Subcutaneous adipose tissue (tissue), 4 donors: ENCODE data around the gene FOXO4. TPM values are rescaled to one million over a fixed set of nuclear protein-coding genes. Genes with fewer than 3 reads are reported as not detected.

Experiments
- total RNA-seq, 4 donors: library from RNA; depleted of rRNA; stranded (reverse); fragments of >200 nt; gene quantifications; one replicate each; pipeline ENCODE4 v1.1.0, GENCODE V29; 2016
- TF ChIP-seq, protein P1 (sequence below): fragments of 450-650 bp; IDR thresholded peaks from one replicate; pipeline ENCODE4 v1.5.1; 2016; ENCODE audit warnings: low read depth, mild to moderate bottlenecking, control low read depth, antibody characterized with exemption, moderate library complexity

The FOXO4 gene
- total RNA-seq, 4 donors from 2014 or later = 16.7 to 32.0 (median 20.5) TPM

DNA sequence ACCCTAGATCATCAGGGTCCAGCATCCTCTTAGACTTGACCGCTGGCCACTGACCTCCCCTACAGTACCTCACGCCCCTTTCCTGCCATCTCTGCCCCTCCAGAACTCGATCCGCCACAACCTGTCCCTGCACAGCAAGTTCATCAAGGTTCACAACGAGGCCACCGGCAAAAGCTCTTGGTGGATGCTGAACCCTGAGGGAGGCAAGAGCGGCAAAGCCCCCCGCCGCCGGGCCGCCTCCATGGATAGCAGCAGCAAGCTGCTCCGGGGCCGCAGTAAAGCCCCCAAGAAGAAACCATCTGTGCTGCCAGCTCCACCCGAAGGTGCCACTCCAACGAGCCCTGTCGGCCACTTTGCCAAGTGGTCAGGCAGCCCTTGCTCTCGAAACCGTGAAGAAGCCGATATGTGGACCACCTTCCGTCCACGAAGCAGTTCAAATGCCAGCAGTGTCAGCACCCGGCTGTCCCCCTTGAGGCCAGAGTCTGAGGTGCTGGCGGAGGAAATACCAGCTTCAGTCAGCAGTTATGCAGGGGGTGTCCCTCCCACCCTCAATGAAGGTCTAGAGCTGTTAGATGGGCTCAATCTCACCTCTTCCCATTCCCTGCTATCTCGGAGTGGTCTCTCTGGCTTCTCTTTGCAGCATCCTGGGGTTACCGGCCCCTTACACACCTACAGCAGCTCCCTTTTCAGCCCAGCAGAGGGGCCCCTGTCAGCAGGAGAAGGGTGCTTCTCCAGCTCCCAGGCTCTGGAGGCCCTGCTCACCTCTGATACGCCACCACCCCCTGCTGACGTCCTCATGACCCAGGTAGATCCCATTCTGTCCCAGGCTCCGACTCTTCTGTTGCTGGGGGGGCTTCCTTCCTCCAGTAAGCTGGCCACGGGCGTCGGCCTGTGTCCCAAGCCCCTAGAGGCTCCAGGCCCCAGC, 5.2 kb downstream of the FOXO4 start:
- TF ChIP-seq, protein P1, sequence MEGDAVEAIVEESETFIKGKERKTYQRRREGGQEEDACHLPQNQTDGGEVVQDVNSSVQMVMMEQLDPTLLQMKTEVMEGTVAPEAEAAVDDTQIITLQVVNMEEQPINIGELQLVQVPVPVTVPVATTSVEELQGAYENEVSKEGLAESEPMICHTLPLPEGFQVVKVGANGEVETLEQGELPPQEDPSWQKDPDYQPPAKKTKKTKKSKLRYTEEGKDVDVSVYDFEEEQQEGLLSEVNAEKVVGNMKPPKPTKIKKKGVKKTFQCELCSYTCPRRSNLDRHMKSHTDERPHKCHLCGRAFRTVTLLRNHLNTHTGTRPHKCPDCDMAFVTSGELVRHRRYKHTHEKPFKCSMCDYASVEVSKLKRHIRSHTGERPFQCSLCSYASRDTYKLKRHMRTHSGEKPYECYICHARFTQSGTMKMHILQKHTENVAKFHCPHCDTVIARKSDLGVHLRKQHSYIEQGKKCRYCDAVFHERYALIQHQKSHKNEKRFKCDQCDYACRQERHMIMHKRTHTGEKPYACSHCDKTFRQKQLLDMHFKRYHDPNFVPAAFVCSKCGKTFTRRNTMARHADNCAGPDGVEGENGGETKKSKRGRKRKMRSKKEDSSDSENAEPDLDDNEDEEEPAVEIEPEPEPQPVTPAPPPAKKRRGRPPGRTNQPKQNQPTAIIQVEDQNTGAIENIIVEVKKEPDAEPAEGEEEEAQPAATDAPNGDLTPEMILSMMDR = no peak

DNA sequence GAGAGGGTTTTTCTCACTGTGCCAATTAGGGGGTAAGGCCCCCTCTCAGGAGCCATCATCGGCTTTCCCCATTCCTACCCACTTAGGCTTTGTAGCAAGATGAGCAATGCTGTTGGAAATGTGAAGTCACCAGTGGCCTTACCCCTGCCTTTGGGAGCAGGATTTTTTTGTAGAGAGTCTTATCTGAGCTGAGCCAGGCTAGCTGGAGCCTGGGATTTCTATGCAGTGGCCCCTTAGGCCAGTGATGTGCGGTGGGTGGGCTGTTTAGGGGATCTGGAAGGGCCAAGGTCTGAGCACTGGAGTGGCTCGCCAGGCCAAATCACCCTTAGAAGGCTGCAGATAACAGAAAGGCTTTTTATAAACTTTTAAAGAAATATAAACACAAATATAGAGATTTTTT, 6.6 kb downstream of the FOXO4 start:
- TF ChIP-seq, protein P1 = no peak

DNA sequence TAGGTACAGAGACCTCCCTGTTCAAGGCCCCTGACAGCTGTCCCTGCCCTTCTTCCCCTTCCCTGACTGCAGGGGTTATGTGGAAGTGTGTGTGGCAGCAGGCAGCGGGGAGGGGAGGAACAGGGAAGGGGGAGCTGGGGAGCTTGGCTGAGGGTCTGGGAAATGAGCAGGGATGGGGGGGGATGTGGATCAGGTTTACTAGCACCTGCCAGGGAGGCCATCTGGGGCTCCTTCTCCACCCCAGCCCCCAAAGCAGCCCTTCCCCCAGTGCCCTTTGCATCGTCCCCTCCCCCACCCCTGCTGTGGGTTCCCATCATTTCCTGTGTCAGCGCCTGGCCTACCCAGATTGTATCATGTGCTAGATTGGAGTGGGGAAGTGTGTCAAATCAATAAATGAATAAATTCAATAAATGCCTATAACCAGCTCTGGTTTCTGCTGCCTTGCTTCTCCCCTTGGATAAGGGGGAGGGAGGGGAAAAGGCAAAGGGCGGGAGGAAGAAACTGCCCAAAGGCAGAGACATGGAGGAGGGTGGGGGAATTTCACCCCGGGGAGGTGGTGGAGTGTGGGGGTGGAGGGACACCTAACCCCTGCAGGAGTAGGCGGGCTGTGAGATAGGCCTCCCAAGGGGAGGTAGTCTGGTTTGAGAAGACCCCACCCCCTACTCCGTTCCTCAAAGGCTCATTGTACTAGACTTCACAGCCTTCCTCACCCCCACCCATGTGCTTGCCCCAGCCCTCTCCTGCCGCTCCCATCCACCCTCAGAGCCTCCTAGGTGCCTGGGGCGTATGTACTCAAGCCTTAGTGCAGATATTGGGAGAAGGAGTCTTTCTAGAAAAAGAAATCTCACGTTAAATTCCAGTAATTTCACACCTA, 7.7 kb downstream of the FOXO4 start:
- TF ChIP-seq, protein P1 = no peak

DNA sequence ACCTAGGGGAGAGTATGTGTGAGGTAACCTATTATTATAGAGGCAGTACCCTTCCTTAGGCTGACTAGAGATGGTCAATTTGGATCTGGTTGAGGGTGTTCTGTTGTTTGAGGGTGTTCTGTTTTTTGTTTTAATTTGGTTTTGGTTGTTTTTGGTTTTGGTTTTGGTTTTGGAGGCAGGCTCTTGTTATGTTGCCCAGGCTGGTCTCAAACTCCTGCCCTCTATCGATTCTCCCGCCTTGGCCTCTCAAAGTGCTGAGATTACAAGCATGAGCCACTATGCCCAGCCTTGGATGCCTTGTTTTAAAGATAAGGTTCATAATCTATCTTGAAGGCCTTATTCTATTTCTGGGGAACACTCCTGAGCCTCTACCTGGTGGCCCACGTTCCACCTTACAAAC, 10.0 kb downstream of the FOXO4 start:
- TF ChIP-seq, protein P1 = no peak

DNA sequence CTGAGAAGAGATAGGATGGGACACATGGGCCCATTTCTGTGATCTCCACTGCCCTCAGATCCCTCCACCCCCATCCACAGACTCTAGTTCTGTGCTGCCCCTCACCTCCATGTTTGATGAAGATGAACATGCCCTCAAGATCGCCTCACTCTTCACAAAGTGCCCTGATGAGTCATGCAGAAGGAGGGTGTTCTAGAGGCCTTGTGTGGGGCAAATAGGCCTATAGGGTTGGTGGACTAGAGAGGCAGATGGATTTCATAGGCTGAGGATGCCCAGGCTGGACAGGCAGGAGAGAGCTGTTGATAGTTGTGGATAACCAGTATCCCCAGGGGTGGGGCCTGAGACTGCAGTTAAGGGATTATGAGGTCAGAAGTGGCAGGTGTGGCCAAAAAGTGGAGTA, 10.8 kb downstream of the FOXO4 start, which contains the start of gene CXorf65:
CXorf65 (minus strand) TSS at position 314 of the 400 bp plus-strand sequence; CDS start at position 130, 184 bp downstream.
- TF ChIP-seq, protein P1 = no peak

DNA sequence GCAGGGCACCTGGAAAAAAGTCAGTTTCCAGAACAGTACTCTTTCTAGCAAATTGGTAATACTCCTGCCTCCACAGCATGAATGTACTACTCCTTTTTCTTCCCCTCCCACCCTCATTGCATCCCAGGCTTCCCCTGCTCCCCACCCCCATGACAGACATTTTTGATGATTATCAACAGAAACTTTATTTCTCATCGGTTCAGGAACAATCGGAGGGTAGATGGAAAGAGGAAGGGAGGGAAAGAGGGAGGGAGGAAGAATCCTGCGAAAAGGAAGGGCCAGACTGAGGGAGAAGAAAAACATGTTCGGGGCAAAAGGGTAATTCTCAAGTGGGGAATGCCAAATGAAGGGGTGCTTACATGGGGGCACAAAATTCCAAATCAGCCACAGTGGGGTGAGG, 11.6 kb downstream of the FOXO4 start:
- TF ChIP-seq, protein P1 = no peak
